ENCODE results near the gene SPATA2.

- TF ChIP-seq CTCF (IDR thresholded peaks at IDR 0.05; ENCODE audit: low read length) = no peak
- TF ChIP-seq EZH2 (IDR thresholded peaks at IDR 0.05; ENCODE audit: borderline replicate concordance, low read length) = no peak
Observed at GRCh38 chr20:49894073-49894470, 21.3 kb downstream of the SPATA2 start.

Data from OCI-LY1 (cell line).